Fibroblast of skin of left biceps (primary cell): ENCODE results near the gene OMG.
A peak's percentile ranks its signal among the peaks of the same experiment; 100 is the strongest.
"Not testable (repeated sequence)": the region's sequence is repeated elsewhere in the genome, so short reads cannot be mapped to it uniquely, and the experiment has no call there.

Experiments
- DNase-seq, 2 experiments: peaks; one replicate each; pipeline ENCODE4 v3.0.0-alpha.2; 2013; ENCODE audit warnings: low read depth in 2 of 2

The OMG gene

GRCh38 chr17:31262923-31263322 lies 34.1 kb downstream of the OMG start:
- DNase-seq, result not testable (repeated sequence)

- no peak for DNase-seq
Measured at GRCh38 chr17:31261601-31262000, 35.4 kb downstream of the OMG start.

- no peak for DNase-seq
Measured at GRCh38 chr17:31260151-31260550, 36.9 kb downstream of the OMG start.

- DNase-seq, result no peak
Measured at GRCh38 chr17:31256936-31257335, 40.1 kb downstream of the OMG start.

GRCh38 chr17:31254654-31255053 lies 42.4 kb downstream of the OMG start:
- DNase-seq, result no peak

GRCh38 chr17:31252741-31253140 lies 44.3 kb downstream of the OMG start:
- no peak for DNase-seq

GRCh38 chr17:31251970-31252328 lies 45.1 kb downstream of the OMG start:
- DNase-seq, result no peak

GRCh38 chr17:31251105-31251969 lies 45.7 kb downstream of the OMG start:
- no peak for DNase-seq

- DNase-seq, result no peak
Measured at GRCh38 chr17:31250229-31250628, 46.8 kb downstream of the OMG start.

- no peak for DNase-seq
Measured at GRCh38 chr17:31249835-31250141, 47.3 kb downstream of the OMG start.

GRCh38 chr17:31248986-31249834 lies 47.8 kb downstream of the OMG start:
- peak; percentile 55 to 61 for DNase-seq
